Skeletal muscle cell (primary cell): ENCODE results near the gene CERK.

Experiments
- DNase-seq: peaks from one replicate; pipeline ENCODE4 v3.0.0-alpha.2; 2010; ENCODE audit warnings: low read depth
- H3K4me3 ChIP-seq: 2 replicates; pipeline ENCODE4 v1.5.1; 2011; ENCODE audit warnings: low read depth, mild to moderate bottlenecking, control low read depth, low read length, moderate library complexity

Gene CERK

GRCh38 chr22:46672731-46673130, 65.3 kb downstream of the CERK start:
- no peak overlapping the region for H3K4me3 ChIP-seq
- DNase-seq, result no peak

GRCh38 chr22:46671824-46672432, 66.1 kb downstream of the CERK start:
- no peak for DNase-seq
- no peak overlapping the region for H3K4me3 ChIP-seq

GRCh38 chr22:46669201-46669600, 68.9 kb downstream of the CERK start:
- DNase-seq, result no peak
- H3K4me3 ChIP-seq, result no peak overlapping the region

GRCh38 chr22:46668116-46668515, 69.9 kb downstream of the CERK start:
- no peak overlapping the region for H3K4me3 ChIP-seq
- DNase-seq, result no peak

GRCh38 chr22:46667245-46667623, 70.8 kb downstream of the CERK start:
- DNase-seq, result no peak
- no peak overlapping the region for H3K4me3 ChIP-seq

- H3K4me3 ChIP-seq, result no peak overlapping the region
- no peak for DNase-seq
Observed at GRCh38 chr22:46666577-46667244, 71.3 kb downstream of the CERK start.

- H3K4me3 ChIP-seq, result no peak overlapping the region
- no peak for DNase-seq
Observed at GRCh38 chr22:46665751-46666280, 72.2 kb downstream of the CERK start.

GRCh38 chr22:46665151-46665695, 72.8 kb downstream of the CERK start:
- DNase-seq, result no peak
- no peak overlapping the region for H3K4me3 ChIP-seq

- H3K4me3 ChIP-seq, result no peak overlapping the region
- no peak for DNase-seq
Observed at GRCh38 chr22:46664301-46664855, 73.7 kb downstream of the CERK start.

- no peak for DNase-seq
- H3K4me3 ChIP-seq, result no peak overlapping the region
Observed at GRCh38 chr22:46663436-46664100, 74.5 kb downstream of the CERK start.

- no peak overlapping the region for H3K4me3 ChIP-seq
- no peak for DNase-seq
Observed at GRCh38 chr22:46663001-46663400, 75.1 kb downstream of the CERK start.

- no peak overlapping the region for H3K4me3 ChIP-seq
- DNase-seq, result no peak
Observed at GRCh38 chr22:46662226-46662625, 75.8 kb downstream of the CERK start.

GRCh38 chr22:46661221-46661851, 76.7 kb downstream of the CERK start:
- no peak overlapping the region for H3K4me3 ChIP-seq
- DNase-seq, result no peak

GRCh38 chr22:46660604-46661201, 77.3 kb downstream of the CERK start:
- DNase-seq, result no peak
- H3K4me3 ChIP-seq, result no peak overlapping the region

GRCh38 chr22:46659791-46660186, 78.3 kb downstream of the CERK start:
- H3K4me3 ChIP-seq, result no peak overlapping the region
- no peak for DNase-seq

GRCh38 chr22:46659059-46659790, 78.8 kb downstream of the CERK start:
- no peak for DNase-seq
- no peak overlapping the region for H3K4me3 ChIP-seq

GRCh38 chr22:46657996-46658947, 79.8 kb downstream of the CERK start:
- DNase-seq, result no peak
- no peak overlapping the region for H3K4me3 ChIP-seq

GRCh38 chr22:46657655-46657953, 80.4 kb downstream of the CERK start:
- no peak for DNase-seq
- H3K4me3 ChIP-seq, result no peak overlapping the region
